IMR-90 (cell line): ENCODE measurements around the gene TRIM2.

Experiments
- MXI1 ChIP-seq: IDR thresholded peaks from 2 replicates; pipeline ENCODE4 v1.6.1; 2012; ENCODE audit warnings: low read depth, mild to moderate bottlenecking, low read length, moderate library complexity, borderline replicate concordance
- RAD21 ChIP-seq: IDR thresholded peaks from 2 replicates; pipeline ENCODE4 v1.6.1; 2012; ENCODE audit warnings: low read length, improper control_type of control experiment
- RFX5 ChIP-seq: IDR thresholded peaks from 2 replicates; pipeline ENCODE4 v1.8.0; 2012; ENCODE audit warnings: low read depth, mild to moderate bottlenecking, low read length, moderate library complexity
- TF ChIP-seq, protein P1 (sequence below): conservative IDR thresholded peaks from 2 replicates; pipeline ENCODE4 v1.5.1; 2012; ENCODE audit warnings: mild to moderate bottlenecking, low read depth, low read length, improper control_type of control experiment

DNA sequence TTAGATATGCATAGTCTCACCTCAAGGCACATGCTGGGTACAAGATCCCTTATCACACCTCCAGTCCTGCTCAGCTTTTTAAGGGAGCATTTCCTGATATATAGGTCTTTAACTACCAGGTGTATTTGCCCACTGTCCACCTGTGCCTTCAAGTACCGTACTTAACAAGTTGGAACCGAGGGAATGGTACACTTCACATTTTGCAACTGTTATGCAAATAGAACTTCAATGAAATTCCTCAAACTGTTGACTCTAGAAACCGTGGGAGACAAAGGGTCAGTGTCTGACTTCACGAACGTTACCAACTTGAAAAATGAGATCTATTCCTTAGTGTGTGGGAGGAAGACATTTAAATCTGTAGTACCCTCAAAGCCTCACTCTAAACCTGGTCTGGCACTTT, 5.2 kb downstream of the TRIM2 start:
- TF ChIP-seq, protein P1, sequence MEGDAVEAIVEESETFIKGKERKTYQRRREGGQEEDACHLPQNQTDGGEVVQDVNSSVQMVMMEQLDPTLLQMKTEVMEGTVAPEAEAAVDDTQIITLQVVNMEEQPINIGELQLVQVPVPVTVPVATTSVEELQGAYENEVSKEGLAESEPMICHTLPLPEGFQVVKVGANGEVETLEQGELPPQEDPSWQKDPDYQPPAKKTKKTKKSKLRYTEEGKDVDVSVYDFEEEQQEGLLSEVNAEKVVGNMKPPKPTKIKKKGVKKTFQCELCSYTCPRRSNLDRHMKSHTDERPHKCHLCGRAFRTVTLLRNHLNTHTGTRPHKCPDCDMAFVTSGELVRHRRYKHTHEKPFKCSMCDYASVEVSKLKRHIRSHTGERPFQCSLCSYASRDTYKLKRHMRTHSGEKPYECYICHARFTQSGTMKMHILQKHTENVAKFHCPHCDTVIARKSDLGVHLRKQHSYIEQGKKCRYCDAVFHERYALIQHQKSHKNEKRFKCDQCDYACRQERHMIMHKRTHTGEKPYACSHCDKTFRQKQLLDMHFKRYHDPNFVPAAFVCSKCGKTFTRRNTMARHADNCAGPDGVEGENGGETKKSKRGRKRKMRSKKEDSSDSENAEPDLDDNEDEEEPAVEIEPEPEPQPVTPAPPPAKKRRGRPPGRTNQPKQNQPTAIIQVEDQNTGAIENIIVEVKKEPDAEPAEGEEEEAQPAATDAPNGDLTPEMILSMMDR, result no peak
- TF ChIP-seq MXI1 (no peak), RFX5 (no peak), RAD21 (no peak)
